Neuronal stem cell (in vitro differentiated cells): ENCODE data around the gene PRKRA.
A peak's percentile ranks its signal among the peaks of the same experiment; 100 is the strongest.

Experiments used
- DNase-seq: peaks from one replicate; pipeline ENCODE4 v3.0.0-alpha.2; 2013; ENCODE audit warnings: low spot score
- H2AFZ ChIP-seq: one replicate; pipeline ENCODE4 v1.6.1; 2013; ENCODE audit warnings: mild to moderate bottlenecking, low read length, inconsistent platforms
- H2AK5ac ChIP-seq: 2 replicates; pipeline ENCODE4 v1.6.1; 2013; ENCODE audit warnings: low read depth, mild to moderate bottlenecking, inconsistent platforms, low read length, moderate library complexity, mixed read lengths
- H2BK120ac ChIP-seq: 2 replicates; pipeline ENCODE4 v1.6.1; 2013; ENCODE audit warnings: low read depth, mild to moderate bottlenecking, inconsistent platforms, low read length, moderate library complexity, mixed read lengths
- H2BK12ac ChIP-seq: one replicate; pipeline ENCODE4 v1.6.1; 2013; ENCODE audit warnings: low read length, inconsistent platforms
- H2BK15ac ChIP-seq: 2 replicates; pipeline ENCODE4 v1.6.1; 2013; ENCODE audit warnings: mild to moderate bottlenecking, low read length, inconsistent platforms, mixed read lengths
- H2BK5ac ChIP-seq: one replicate; pipeline ENCODE4 v1.6.1; 2013; ENCODE audit warnings: inconsistent platforms, mild to moderate bottlenecking, low read length, moderate library complexity
- H3K14ac ChIP-seq: one replicate; pipeline ENCODE4 v1.6.1; 2013; ENCODE audit warnings: low read length, inconsistent platforms
- H3K18ac ChIP-seq: 2 replicates; pipeline ENCODE4 v1.6.1; 2013; ENCODE audit warnings: low read length, inconsistent platforms
- H3K23ac ChIP-seq: 2 replicates; pipeline ENCODE4 v1.6.1; 2013; ENCODE audit warnings: low read depth, mild to moderate bottlenecking, mixed read lengths, low read length, inconsistent platforms; ENCODE audit not compliant: poor library complexity
- H3K27ac ChIP-seq: replicated peaks from 3 replicates; pipeline ENCODE4 v1.5.1; 2013; ENCODE audit warnings: low read length, inconsistent platforms
- H3K27me3 ChIP-seq, 3 experiments: 2 replicates each; pipeline ENCODE4 v1.6.1; 2013; ENCODE audit warnings: low read length in 3 of 3, mild to moderate bottlenecking in 2 of 3, inconsistent platforms in 1 of 3, low read depth in 1 of 3, mixed read lengths in 1 of 3, moderate library complexity in 1 of 3; ENCODE audit not compliant: control insufficient read depth in 3 of 3, insufficient read depth in 3 of 3
- H3K36me3 ChIP-seq, 2 donors: replicated peaks in 1 of 2; 2 replicates each; pipeline ENCODE4 v1.6.1; 2013; ENCODE audit warnings: low read length in 2 of 2; ENCODE audit not compliant: control insufficient read depth in 2 of 2, insufficient read depth in 2 of 2
- H3K4ac ChIP-seq: 2 replicates; pipeline ENCODE4 v1.6.1; 2013; ENCODE audit warnings: inconsistent platforms, mild to moderate bottlenecking, low read length, moderate library complexity
- H3K4me1 ChIP-seq, 2 donors: 1 replicate in 1 of 2; 2 replicates in 1 of 2; pipeline ENCODE4 v1.6.1; 2013; ENCODE audit warnings: low read length in 2 of 2, low read depth in 1 of 2; ENCODE audit not compliant: control insufficient read depth in 2 of 2, insufficient read depth in 1 of 2
- H3K4me2 ChIP-seq: one replicate; pipeline ENCODE4 v1.6.1; 2013; ENCODE audit warnings: mild to moderate bottlenecking, low read length, inconsistent platforms; ENCODE audit not compliant: insufficient read depth, poor library complexity, severe bottlenecking
- H3K4me3 ChIP-seq, 2 donors: 2 replicates each; pipeline ENCODE4 v1.5.1; 2013; ENCODE audit warnings: low read length in 2 of 2, mild to moderate bottlenecking in 2 of 2, inconsistent platforms in 1 of 2, moderate library complexity in 1 of 2
- H3K79me1 ChIP-seq: one replicate; pipeline ENCODE4 v1.6.1; 2013; ENCODE audit warnings: low read depth, mild to moderate bottlenecking, inconsistent platforms, low read length, moderate library complexity
- H3K9ac ChIP-seq: one replicate; pipeline ENCODE4 v1.6.1; 2013; ENCODE audit warnings: mild to moderate bottlenecking, low read depth, low read length, inconsistent platforms; ENCODE audit not compliant: poor library complexity
- H3K9me3 ChIP-seq, 2 donors: replicated peaks in 1 of 2; 2 replicates each; pipeline versions ENCODE3 to v1.6.1; 2013; ENCODE audit warnings: low read length in 2 of 2, mild to moderate bottlenecking in 2 of 2, inconsistent platforms in 1 of 2, low read depth in 1 of 2, mixed read lengths in 1 of 2, moderate library complexity in 1 of 2; ENCODE audit not compliant: control insufficient read depth in 2 of 2, insufficient read depth in 1 of 2
- H4K8ac ChIP-seq: one replicate; pipeline ENCODE4 v1.6.1; 2013; ENCODE audit warnings: low read depth, mild to moderate bottlenecking, inconsistent platforms, low read length, moderate library complexity
- H4K91ac ChIP-seq: one replicate; pipeline ENCODE4 v1.6.1; 2013; ENCODE audit warnings: low read length, low read depth, mild to moderate bottlenecking, inconsistent platforms; ENCODE audit not compliant: poor library complexity
- WGBS, 2 donors: extraction: QIAGEN DNeasy Blood & Tissue Kit; methylation state at CpG; one replicate each; pipeline ENCODE4 v1.1.7; 2013; ENCODE audit warnings: missing lambda C conversion rate in 2 of 2, mixed read lengths in 1 of 2; ENCODE audit not compliant: insufficient read length in 2 of 2, insufficient replicate concordance in 1 of 2; ENCODE audit errors: extremely low coverage in 2 of 2; 5-methylcytosine and 5-hydroxymethylcytosine counted together

Gene PRKRA

GRCh38 chr2:178478439-178479274 lies 27.7 kb upstream of the PRKRA start, which contains the start of gene FKBP7:
TSS of gene FKBP7 (minus strand) at chr2:178478600. CDS start at chr2:178478499, 101 bp downstream.
- DNase-seq = peak; percentile 77
- peaks cover 0 to 4% of the 10 kb centered on the region in 2 donors for H3K4me1 ChIP-seq
- no peak within 1 kb of the TSS for H2BK12ac ChIP-seq
- H3K27ac ChIP-seq = peak within 1 kb of the TSS; percentile 68
- H3K27me3 ChIP-seq = no peaks in the 10 kb centered on the region
- H2BK120ac ChIP-seq = no peak within 1 kb of the TSS
- peak within 1 kb of the TSS; percentile 79 for H3K9ac ChIP-seq
- H3K4me3 ChIP-seq = peak within 1 kb of the TSS; percentile 70 to 91
- H3K14ac ChIP-seq = no peak within 1 kb of the TSS
- H2BK5ac ChIP-seq = no peak within 1 kb of the TSS
- peak within 1 kb of the TSS; percentile 82 for H2AFZ ChIP-seq
- peaks cover 0 to 10% of the 10 kb centered on the region in 2 donors for H3K36me3 ChIP-seq
- H3K18ac ChIP-seq = peak within 1 kb of the TSS; percentile 38
- no peak within 1 kb of the TSS for H4K8ac ChIP-seq
- H3K79me1 ChIP-seq = no peaks in the 10 kb centered on the region
- peak within 1 kb of the TSS; percentile 92 for H3K4me2 ChIP-seq
- no peak within 1 kb of the TSS for H4K91ac ChIP-seq
- WGBS, 2 donors = no CpG with 5 or more reads among the region's 56 CpGs
- H2AK5ac ChIP-seq = no peak within 1 kb of the TSS
- H2BK15ac ChIP-seq = no peak within 1 kb of the TSS
- peak within 1 kb of the TSS; percentile 69 for H3K23ac ChIP-seq
- H3K4ac ChIP-seq = no peak within 1 kb of the TSS
- no peaks in the 10 kb centered on the region for H3K9me3 ChIP-seq

GRCh38 chr2:178478130-178478438 lies 27.1 kb upstream of the PRKRA start:
- H3K4me3 ChIP-seq = peak overlapping the region; percentile 70 to 91
- no peaks in the 10 kb centered on the region for H3K79me1 ChIP-seq
- WGBS, 2 donors = no CpG with 5 or more reads among the region's 10 CpGs
- H3K23ac ChIP-seq = no peak overlapping the region
- no peak overlapping the region for H2BK120ac ChIP-seq
- peak overlapping the region; percentile 79 for H3K9ac ChIP-seq
- H3K18ac ChIP-seq = peak overlapping the region; percentile 38
- H2AFZ ChIP-seq = peak overlapping the region; percentile 82
- no peak overlapping the region for H3K27ac ChIP-seq
- H3K4me2 ChIP-seq = peak overlapping the region; percentile 92
- no peak overlapping the region for H3K14ac ChIP-seq
- H3K27me3 ChIP-seq = no peaks in the 10 kb centered on the region
- H2BK12ac ChIP-seq = no peak overlapping the region
- H3K36me3 ChIP-seq = peaks cover 0 to 10% of the 10 kb centered on the region in 2 donors
- H3K4me1 ChIP-seq = peaks cover 0 to 4% of the 10 kb centered on the region in 2 donors
- no peak overlapping the region for H2BK5ac ChIP-seq
- no peak for DNase-seq
- no peaks in the 10 kb centered on the region for H3K9me3 ChIP-seq
- H2BK15ac ChIP-seq = no peak overlapping the region
- no peak overlapping the region for H4K91ac ChIP-seq
- no peak overlapping the region for H4K8ac ChIP-seq
- no peak overlapping the region for H2AK5ac ChIP-seq
- H3K4ac ChIP-seq = no peak overlapping the region

DNA sequence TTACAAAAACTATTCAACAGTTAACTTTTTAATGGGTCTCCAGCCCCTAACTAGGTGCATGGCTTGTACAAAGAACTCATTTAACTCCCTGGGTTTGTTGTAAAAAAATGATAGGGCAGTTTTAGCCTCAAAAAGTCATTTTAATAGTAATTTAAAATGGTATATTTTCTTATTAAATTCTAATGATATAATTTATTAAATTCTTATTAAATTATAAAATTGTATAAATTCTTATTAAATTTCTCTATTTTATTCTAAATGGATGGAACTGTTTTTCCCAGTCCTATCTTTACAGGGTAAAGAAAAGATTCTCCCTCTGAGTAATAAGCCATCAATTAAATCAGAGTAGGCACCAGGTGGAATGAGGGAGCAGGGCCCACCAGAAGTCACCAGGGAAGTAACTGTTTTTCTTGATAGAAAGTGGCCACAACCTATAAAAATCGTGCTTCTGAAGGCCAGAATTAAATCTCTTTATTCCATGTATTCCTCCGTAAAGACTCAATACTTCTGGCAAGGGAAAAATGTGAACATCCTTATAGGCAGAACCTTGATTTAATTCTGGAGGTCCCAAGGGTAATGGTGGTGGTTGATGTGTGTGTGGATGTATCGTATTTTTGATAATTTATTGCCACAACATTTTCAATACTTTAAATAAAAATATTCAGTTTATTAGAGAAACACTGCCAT lies 26.6 kb upstream of the PRKRA start:
- WGBS, 2 donors = no CpG with 5 or more reads among the region's 3 CpGs
- Histone ChIP-seq H3K4me2 (peak overlapping the region; percentile 13), H3K9ac (no peak overlapping the region), H3K14ac (no peak overlapping the region), H3K79me1 (no peaks in the 10 kb centered on the region), H3K4me1 (peaks cover 0 to 4% of the 10 kb centered on the region in 2 donors), H3K9me3 (no peaks in the 10 kb centered on the region), H2BK12ac (no peak overlapping the region), H2BK15ac (no peak overlapping the region), H2AK5ac (no peak overlapping the region), H2BK5ac (no peak overlapping the region), H4K91ac (no peak overlapping the region), H3K18ac (no peak overlapping the region), H2BK120ac (no peak overlapping the region), H3K4ac (no peak overlapping the region), H3K4me3 (peak overlapping the region in 1 of 2 donors; percentile 70), H4K8ac (no peak overlapping the region), H3K23ac (no peak overlapping the region), H2AFZ (peak overlapping the region; percentile 82), H3K27me3 (no peaks in the 10 kb centered on the region), H3K27ac (no peak overlapping the region), H3K36me3 (peaks cover 0 to 10% of the 10 kb centered on the region in 2 donors)
- DNase-seq = no peak

GRCh38 chr2:178476477-178476876 lies 25.5 kb upstream of the PRKRA start:
- no peak for DNase-seq
- H3K14ac ChIP-seq = no peak overlapping the region
- no peak overlapping the region for H2BK12ac ChIP-seq
- H2BK120ac ChIP-seq = no peak overlapping the region
- no peak overlapping the region for H4K8ac ChIP-seq
- H3K18ac ChIP-seq = no peak overlapping the region
- no peaks in the 10 kb centered on the region for H3K79me1 ChIP-seq
- no peak overlapping the region for H3K4ac ChIP-seq
- H4K91ac ChIP-seq = no peak overlapping the region
- H3K9me3 ChIP-seq = no peaks in the 10 kb centered on the region
- H3K4me3 ChIP-seq = no peak overlapping the region
- no peaks in the 10 kb centered on the region for H3K27me3 ChIP-seq
- no peak overlapping the region for H3K23ac ChIP-seq
- H3K36me3 ChIP-seq = peaks cover 0 to 13% of the 10 kb centered on the region in 2 donors
- H2AK5ac ChIP-seq = no peak overlapping the region
- H3K4me1 ChIP-seq = peaks cover 0 to 2% of the 10 kb centered on the region in 2 donors
- H2BK15ac ChIP-seq = no peak overlapping the region
- no peak overlapping the region for H3K4me2 ChIP-seq
- H3K27ac ChIP-seq = no peak overlapping the region
- no peak overlapping the region for H2BK5ac ChIP-seq
- no peak overlapping the region for H2AFZ ChIP-seq
- no peak overlapping the region for H3K9ac ChIP-seq
